ENCODE results near the gene PANK3.
"Not testable (repeated sequence)": the region's sequence is repeated elsewhere in the genome, so short reads cannot be mapped to it uniquely, and the experiment has no call there.

The PANK3 gene

DNA sequence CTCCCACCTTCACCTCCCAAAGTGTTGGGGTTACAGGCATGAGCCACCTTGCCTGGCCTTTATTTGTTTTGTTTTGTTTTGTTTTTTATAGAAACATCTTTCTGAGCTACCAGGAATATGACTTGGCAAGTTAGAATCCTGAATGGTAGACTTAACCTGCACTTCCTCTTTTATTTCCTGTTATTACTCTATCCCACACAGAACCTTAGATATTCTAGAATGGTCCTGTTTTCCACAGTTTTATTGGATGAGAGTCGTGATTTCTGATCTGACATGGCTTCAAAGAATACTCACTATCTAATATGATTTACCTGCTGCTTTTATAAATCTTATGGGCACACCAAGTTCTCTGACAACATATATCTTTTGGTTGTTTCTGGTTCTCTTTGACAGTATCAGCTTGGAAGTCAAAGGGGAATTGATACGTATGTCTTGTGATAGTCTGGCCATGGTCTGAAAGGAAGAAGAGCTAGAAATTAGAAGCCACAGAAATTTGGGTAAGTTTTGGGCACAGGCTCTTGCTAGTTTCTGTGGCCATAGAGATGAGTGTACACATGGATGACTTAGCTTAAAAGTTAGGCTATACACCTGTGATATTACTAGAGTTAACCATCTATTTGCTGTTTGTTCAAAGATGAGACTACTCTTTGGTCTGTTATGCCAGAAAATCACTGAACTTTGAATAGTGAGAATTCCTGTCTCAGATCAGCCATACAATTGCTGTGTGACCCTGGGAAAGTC, 4.7 kb upstream of the PANK3 start:
- no peak overlapping the region for H3K4me3 ChIP-seq (ENCODE audit: low read depth, low read length)
- no peak for TF ChIP-seq POLR2A (IDR thresholded peaks at IDR 0.05; ENCODE audit: extremely low read depth, insufficient read length)
- TF ChIP-seq, protein P1, sequence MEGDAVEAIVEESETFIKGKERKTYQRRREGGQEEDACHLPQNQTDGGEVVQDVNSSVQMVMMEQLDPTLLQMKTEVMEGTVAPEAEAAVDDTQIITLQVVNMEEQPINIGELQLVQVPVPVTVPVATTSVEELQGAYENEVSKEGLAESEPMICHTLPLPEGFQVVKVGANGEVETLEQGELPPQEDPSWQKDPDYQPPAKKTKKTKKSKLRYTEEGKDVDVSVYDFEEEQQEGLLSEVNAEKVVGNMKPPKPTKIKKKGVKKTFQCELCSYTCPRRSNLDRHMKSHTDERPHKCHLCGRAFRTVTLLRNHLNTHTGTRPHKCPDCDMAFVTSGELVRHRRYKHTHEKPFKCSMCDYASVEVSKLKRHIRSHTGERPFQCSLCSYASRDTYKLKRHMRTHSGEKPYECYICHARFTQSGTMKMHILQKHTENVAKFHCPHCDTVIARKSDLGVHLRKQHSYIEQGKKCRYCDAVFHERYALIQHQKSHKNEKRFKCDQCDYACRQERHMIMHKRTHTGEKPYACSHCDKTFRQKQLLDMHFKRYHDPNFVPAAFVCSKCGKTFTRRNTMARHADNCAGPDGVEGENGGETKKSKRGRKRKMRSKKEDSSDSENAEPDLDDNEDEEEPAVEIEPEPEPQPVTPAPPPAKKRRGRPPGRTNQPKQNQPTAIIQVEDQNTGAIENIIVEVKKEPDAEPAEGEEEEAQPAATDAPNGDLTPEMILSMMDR (IDR thresholded peaks at IDR 0.05; ENCODE audit: low read depth, low read length): no peak
- TF ChIP-seq MYC (IDR thresholded peaks at IDR 0.05; ENCODE audit: low read depth, low read length): no peak
- no peak for TF ChIP-seq MAX (IDR thresholded peaks at IDR 0.05; ENCODE audit: low read depth, low read length)
- no peak for DNase-seq (ENCODE audit: low read depth)

- DNase-seq (ENCODE audit: low read depth); H3K4me3 ChIP-seq (ENCODE audit: low read depth, low read length): not testable (repeated sequence)
These were observed 1.8 kb upstream of the PANK3 start for GRCh38 chr5:168580814-168581469.

DNA sequence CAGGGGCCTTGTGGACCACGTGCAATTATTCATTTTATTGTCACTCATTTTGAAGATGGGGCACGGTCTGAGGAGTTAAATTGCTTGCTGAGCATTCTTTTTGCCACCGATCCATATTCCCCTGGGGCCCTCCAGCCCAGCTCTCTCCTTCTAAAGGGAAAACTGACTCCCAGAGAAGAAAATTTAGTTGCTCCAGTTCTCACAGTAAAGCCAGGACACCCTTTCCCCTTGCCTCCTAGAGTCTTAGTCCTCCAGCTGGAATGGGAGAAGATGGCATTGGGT, 1.0 kb upstream of the PANK3 start:
- TF ChIP-seq MAX (IDR thresholded peaks at IDR 0.05; ENCODE audit: low read depth, low read length) (no peak), POLR2A (IDR thresholded peaks at IDR 0.05; ENCODE audit: extremely low read depth, insufficient read length) (no peak), MYC (IDR thresholded peaks at IDR 0.05; ENCODE audit: low read depth, low read length) (no peak)
- TF ChIP-seq, protein P1 (IDR thresholded peaks at IDR 0.05; ENCODE audit: low read depth, low read length): no peak
- no peak for DNase-seq (ENCODE audit: low read depth)

GRCh38 chr5:168579488-168580226, 489 bp upstream of the PANK3 start:
- H3K4me3 ChIP-seq (ENCODE audit: low read depth, low read length): peak overlapping the region; percentile 59
- DNase-seq (ENCODE audit: low read depth): peak; percentile 99
- TF ChIP-seq MAX (IDR thresholded peaks at IDR 0.05; ENCODE audit: low read depth, low read length): peak; percentile 87
- peak; percentile 80; the same call in 1 of the 2 replicates for TF ChIP-seq MYC (IDR thresholded peaks at IDR 0.05; ENCODE audit: low read depth, low read length)
- peak; percentile 94 for TF ChIP-seq POLR2A (IDR thresholded peaks at IDR 0.05; ENCODE audit: extremely low read depth, insufficient read length)
- TF ChIP-seq, protein P1 (IDR thresholded peaks at IDR 0.05; ENCODE audit: low read depth, low read length): no peak

More for the DNA sequence above, 1.0 kb upstream of the PANK3 start:
- peak overlapping the region; percentile 59 for H3K4me3 ChIP-seq (ENCODE audit: low read depth, low read length)

GRCh38 chr5:168578006-168578405, 1.2 kb downstream of the PANK3 start:
- peak; percentile 45 for DNase-seq (ENCODE audit: low read depth)
- H3K4me3 ChIP-seq (ENCODE audit: low read depth, low read length): peak overlapping the region; percentile 98
- peak; percentile 67; the same call in 1 of the 2 replicates for TF ChIP-seq MAX (IDR thresholded peaks at IDR 0.05; ENCODE audit: low read depth, low read length)
- TF ChIP-seq, protein P1 (IDR thresholded peaks at IDR 0.05; ENCODE audit: low read depth, low read length): no peak
- TF ChIP-seq POLR2A (IDR thresholded peaks at IDR 0.05; ENCODE audit: extremely low read depth, insufficient read length): no peak

Data from NB4 (cell line).